ENCODE data around the gene MACF1. TPM values are rescaled to one million over a fixed set of nuclear protein-coding genes. Genes with fewer than 3 reads are reported as not detected.

Gene MACF1
- total RNA-seq, 1 experiment from 2014 or later = 103 TPM

DNA sequence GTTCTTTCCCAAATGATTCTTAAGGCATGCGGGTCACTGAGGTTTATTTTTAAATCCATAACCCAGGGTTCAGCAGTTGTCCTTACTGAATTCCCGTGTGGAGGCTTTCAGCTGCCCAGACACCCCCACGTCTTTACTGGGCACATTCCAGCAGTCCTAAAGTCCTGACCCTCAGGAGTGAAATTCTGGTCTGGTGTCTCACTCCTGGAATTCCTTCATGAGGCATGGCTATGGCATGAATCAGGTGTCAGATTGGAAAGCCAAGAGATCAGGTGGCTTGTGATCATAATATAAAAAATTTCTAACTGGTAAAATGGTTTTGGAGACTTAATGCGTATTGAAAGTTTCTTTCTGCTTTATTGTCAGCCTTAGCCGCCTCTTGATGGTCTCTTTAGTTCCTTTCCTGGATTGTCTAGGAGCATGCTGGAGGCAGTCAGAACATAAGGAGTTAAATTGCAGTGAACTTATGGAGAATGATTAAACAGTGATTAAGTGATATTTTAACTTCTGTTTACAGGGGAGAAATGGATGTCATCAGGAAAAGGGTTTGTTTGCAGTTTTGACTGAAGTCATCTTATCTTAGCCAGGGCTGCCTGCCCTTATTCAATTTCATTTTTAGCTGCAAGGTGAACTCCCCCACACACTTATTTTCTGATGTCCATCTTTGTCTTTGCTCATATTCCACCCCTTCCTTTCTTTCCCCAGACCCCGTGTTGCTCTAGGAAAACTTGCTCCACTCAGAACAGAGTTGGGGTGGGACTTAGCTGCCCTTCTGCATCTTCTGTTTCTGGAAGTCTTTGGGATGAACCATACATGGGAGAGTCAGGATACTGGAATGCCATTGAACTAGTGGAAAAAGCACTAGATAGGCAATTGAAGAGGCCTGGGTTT, 25.7 kb upstream of the MACF1 start:
- Histone ChIP-seq H3K36me3 (ENCODE audit: low read depth, low read length) (no peaks in the 10 kb centered on the region), H3K9me3 (ENCODE audit: low read length) (no peaks in the 10 kb centered on the region), H3K27me3 (ENCODE audit: low read length) (no peaks in the 10 kb centered on the region), H3K79me2 (ENCODE audit: low read length) (peaks cover 74% of the 10 kb centered on the region), H3K27ac (ENCODE audit: low read length) (peak overlapping the region; percentile 82), H3K9ac (ENCODE audit: low read length) (peak overlapping the region; percentile 38), H3K4me3 (ENCODE audit: low read length) (peak overlapping the region; percentile 52), H3F3A (ENCODE audit: low read length, unreplicated experiment) (peaks cover 17% of the 10 kb centered on the region), H3K4me1 (ENCODE audit: insufficient read depth, low read length) (peaks cover 58% of the 10 kb centered on the region), H4K20me1 (ENCODE audit: low read length) (no peaks in the 10 kb centered on the region), H3K9me2 (replicated peaks; ENCODE audit: low read length) (no peaks in the 10 kb centered on the region), H2AFZ (ENCODE audit: low read length) (no peak overlapping the region), H3K4me2 (ENCODE audit: low read length) (peak overlapping the region; percentile 84)
- ATAC-seq (peak; percentile 81), DNase-seq (peak; percentile 94)
- TF ChIP-seq EZH2phosphoT487 (IDR thresholded peaks at IDR 0.05; ENCODE audit: borderline replicate concordance, low read length) (no peak), EZH2 (IDR thresholded peaks at IDR 0.05; ENCODE audit: low read length, unreplicated experiment) (no peak)
- TF ChIP-seq, protein P1, sequence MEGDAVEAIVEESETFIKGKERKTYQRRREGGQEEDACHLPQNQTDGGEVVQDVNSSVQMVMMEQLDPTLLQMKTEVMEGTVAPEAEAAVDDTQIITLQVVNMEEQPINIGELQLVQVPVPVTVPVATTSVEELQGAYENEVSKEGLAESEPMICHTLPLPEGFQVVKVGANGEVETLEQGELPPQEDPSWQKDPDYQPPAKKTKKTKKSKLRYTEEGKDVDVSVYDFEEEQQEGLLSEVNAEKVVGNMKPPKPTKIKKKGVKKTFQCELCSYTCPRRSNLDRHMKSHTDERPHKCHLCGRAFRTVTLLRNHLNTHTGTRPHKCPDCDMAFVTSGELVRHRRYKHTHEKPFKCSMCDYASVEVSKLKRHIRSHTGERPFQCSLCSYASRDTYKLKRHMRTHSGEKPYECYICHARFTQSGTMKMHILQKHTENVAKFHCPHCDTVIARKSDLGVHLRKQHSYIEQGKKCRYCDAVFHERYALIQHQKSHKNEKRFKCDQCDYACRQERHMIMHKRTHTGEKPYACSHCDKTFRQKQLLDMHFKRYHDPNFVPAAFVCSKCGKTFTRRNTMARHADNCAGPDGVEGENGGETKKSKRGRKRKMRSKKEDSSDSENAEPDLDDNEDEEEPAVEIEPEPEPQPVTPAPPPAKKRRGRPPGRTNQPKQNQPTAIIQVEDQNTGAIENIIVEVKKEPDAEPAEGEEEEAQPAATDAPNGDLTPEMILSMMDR (conservative IDR thresholded peaks at IDR 0.05; ENCODE audit: low read depth, low read length) = no peak
- TSS peak; percentile 54 for BruUV-seq (replicated peaks)
- ChIA-PET POLR2A (ENCODE audit: unreplicated experiment) (interaction anchor here (1.3 kb wide), 1 partner anchor 20 kb away, joined by 4 read pairs; no protein-coding TSS in a partner anchor), CTCF (interaction anchor here (2.3 kb wide), 1 partner anchor 13 kb away, joined by 7 read pairs; no protein-coding TSS in a partner anchor)
- intact Hi-C loops (cut with micrococcal nuclease) = loop anchor here (1.0 to 2.0 kb wide), 2 partner anchors 14 to 19 kb away; no protein-coding TSS in a partner anchor

DNA sequence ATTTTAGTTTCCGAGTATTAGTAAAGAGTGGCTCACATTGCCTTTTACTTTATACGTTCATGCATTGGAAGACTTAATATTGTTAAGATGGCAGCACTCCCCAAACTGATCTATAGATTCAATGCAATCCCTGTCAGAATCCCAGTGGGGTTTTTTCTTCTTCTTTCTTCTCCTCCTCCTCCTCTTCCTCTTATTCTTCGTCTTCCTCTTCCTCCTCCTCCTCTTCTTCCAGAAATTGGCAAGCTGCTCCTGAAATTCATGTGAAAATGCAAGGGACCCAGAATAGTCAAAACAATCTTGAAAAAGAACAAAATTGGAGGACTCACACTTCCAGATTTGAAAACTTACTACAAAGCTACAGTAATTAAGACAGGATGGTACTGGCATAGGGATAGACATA, 23.2 kb upstream of the MACF1 start:
- H3K4me1 ChIP-seq (ENCODE audit: insufficient read depth, low read length) = peaks cover 80% of the 10 kb centered on the region
- no peaks in the 10 kb centered on the region for H3K9me2 ChIP-seq (replicated peaks; ENCODE audit: low read length)
- H3K27ac ChIP-seq (ENCODE audit: low read length) = no peak overlapping the region
- H3K4me2 ChIP-seq (ENCODE audit: low read length) = no peak overlapping the region
- H4K20me1 ChIP-seq (ENCODE audit: low read length) = no peaks in the 10 kb centered on the region
- H2AFZ ChIP-seq (ENCODE audit: low read length) = no peak overlapping the region
- no peaks in the 10 kb centered on the region for H3K27me3 ChIP-seq (ENCODE audit: low read length)
- TF ChIP-seq, protein P1 (conservative IDR thresholded peaks at IDR 0.05; ENCODE audit: low read depth, low read length) = no peak
- TF ChIP-seq EZH2phosphoT487 (IDR thresholded peaks at IDR 0.05; ENCODE audit: borderline replicate concordance, low read length) = no peak
- no peak for TF ChIP-seq EZH2 (IDR thresholded peaks at IDR 0.05; ENCODE audit: low read length, unreplicated experiment)
- H3K9me3 ChIP-seq (ENCODE audit: low read length) = no peaks in the 10 kb centered on the region
- DNase-seq (no peak), ATAC-seq (no peak)
- peaks cover 71% of the 10 kb centered on the region for H3K79me2 ChIP-seq (ENCODE audit: low read length)
- peaks cover 17% of the 10 kb centered on the region for H3F3A ChIP-seq (ENCODE audit: low read length, unreplicated experiment)
- H3K4me3 ChIP-seq (ENCODE audit: low read length) = no peak overlapping the region
- no TSS peak for BruUV-seq (replicated peaks)
- H3K36me3 ChIP-seq (ENCODE audit: low read depth, low read length) = no peaks in the 10 kb centered on the region
- POLR2A ChIA-PET (ENCODE audit: unreplicated experiment) = no interaction called here
- CTCF ChIA-PET = no interaction called here
- H3K9ac ChIP-seq (ENCODE audit: low read length) = no peak overlapping the region
- intact Hi-C loops (cut with micrococcal nuclease) = no loop called here

DNA sequence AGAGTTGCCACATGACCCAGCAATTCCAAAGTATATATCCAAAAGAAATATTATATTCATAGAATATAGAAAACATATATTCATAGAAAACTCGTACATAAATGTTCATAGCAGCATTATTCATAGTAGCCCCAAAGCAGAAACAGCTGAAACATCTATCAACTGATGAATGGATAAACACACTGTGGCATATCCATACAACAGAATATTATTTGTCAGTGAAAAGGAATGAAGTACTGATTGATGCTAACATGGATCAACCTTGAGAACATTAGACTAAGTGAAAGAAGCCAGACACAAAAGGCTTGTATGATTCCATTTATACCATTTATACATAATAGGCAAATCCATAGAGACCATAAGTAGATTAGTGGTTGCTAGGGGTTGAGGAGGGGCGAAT, 21.7 kb upstream of the MACF1 start:
- no peaks in the 10 kb centered on the region for H3K36me3 ChIP-seq (ENCODE audit: low read depth, low read length)
- no peak for ATAC-seq
- H3K4me1 ChIP-seq (ENCODE audit: insufficient read depth, low read length) = peaks cover 77% of the 10 kb centered on the region
- no peak for DNase-seq
- TF ChIP-seq EZH2 (IDR thresholded peaks at IDR 0.05; ENCODE audit: low read length, unreplicated experiment) (no peak), EZH2phosphoT487 (IDR thresholded peaks at IDR 0.05; ENCODE audit: borderline replicate concordance, low read length) (no peak)
- TF ChIP-seq, protein P1 (conservative IDR thresholded peaks at IDR 0.05; ENCODE audit: low read depth, low read length) = no peak
- H3K4me2 ChIP-seq (ENCODE audit: low read length) = peak overlapping the region; percentile 57
- peaks cover 70% of the 10 kb centered on the region for H3K79me2 ChIP-seq (ENCODE audit: low read length)
- H2AFZ ChIP-seq (ENCODE audit: low read length) = no peak overlapping the region
- ChIA-PET POLR2A (ENCODE audit: unreplicated experiment) (no interaction called here), CTCF (no interaction called here)
- no peaks in the 10 kb centered on the region for H3K9me3 ChIP-seq (ENCODE audit: low read length)
- H3K27ac ChIP-seq (ENCODE audit: low read length) = peak overlapping the region; percentile 82
- peaks cover 17% of the 10 kb centered on the region for H3F3A ChIP-seq (ENCODE audit: low read length, unreplicated experiment)
- BruUV-seq (replicated peaks) = no TSS peak
- H4K20me1 ChIP-seq (ENCODE audit: low read length) = no peaks in the 10 kb centered on the region
- H3K27me3 ChIP-seq (ENCODE audit: low read length) = no peaks in the 10 kb centered on the region
- intact Hi-C loops (cut with micrococcal nuclease) = loop anchor here (1.0 to 2.0 kb wide), 2 partner anchors 24 to 50 kb away; no protein-coding TSS in a partner anchor
- no peaks in the 10 kb centered on the region for H3K9me2 ChIP-seq (replicated peaks; ENCODE audit: low read length)
- no peak overlapping the region for H3K4me3 ChIP-seq (ENCODE audit: low read length)
- peak overlapping the region; percentile 0; the same call in 1 of the 2 replicates for H3K9ac ChIP-seq (ENCODE audit: low read length)

Measured in PC-3 (cell line).